SK-N-SH treated with all-trans-retinoic acid at 6 μM for 48 hours (cell line): Measurements from ENCODE around the gene FBXO22.

ENCODE experiments used
- ARNTL ChIP-seq: fragments of 450-650 bp; formaldehyde crosslinking; IDR thresholded peaks from 2 replicates; pipeline ENCODE4 v1.5.0; 2020; ENCODE audit warnings: low read depth, mild to moderate bottlenecking, moderate library complexity, borderline replicate concordance
- CREB5 ChIP-seq: fragments of 250-450 bp; sonication (Bioruptor Pico); IDR thresholded peaks from 2 replicates; pipeline ENCODE4 v1.5.1; 2020; ENCODE audit warnings: low read depth, mild to moderate bottlenecking, moderate library complexity
- RARB ChIP-seq: fragments of 250-450 bp; sonication (Bioruptor Pico); IDR thresholded peaks from 2 replicates; pipeline ENCODE4 v1.8.0; 2021; ENCODE audit warnings: mild to moderate bottlenecking, moderate library complexity
- TCF4 ChIP-seq: fragments of 250-450 bp; sonication (Bioruptor Pico); IDR thresholded peaks from 2 replicates; pipeline ENCODE4 v1.8.0; 2021; ENCODE audit warnings: mild to moderate bottlenecking, moderate library complexity, borderline replicate concordance
- TOX ChIP-seq: fragments of 250-450 bp; sonication (Bioruptor Pico); IDR thresholded peaks from 2 replicates; pipeline ENCODE4 v1.8.0; 2021; ENCODE audit warnings: mild to moderate bottlenecking, moderate library complexity, borderline replicate concordance
- ZFP3 ChIP-seq: fragments of 250-450 bp; sonication (Bioruptor Pico); IDR thresholded peaks from 2 replicates; pipeline ENCODE4 v1.5.0; 2020; ENCODE audit warnings: mild to moderate bottlenecking, moderate library complexity
- ZFP30 ChIP-seq: fragments of 450-650 bp; formaldehyde crosslinking; IDR thresholded peaks from 2 replicates; pipeline ENCODE4 v1.5.0; 2022; ENCODE audit warnings: mild to moderate bottlenecking, moderate library complexity

GRCh38 chr15:75864213-75865059 lies 39.2 kb upstream of the FBXO22 start:
- TF ChIP-seq RARB (CRISPR knock-in tag) (no peak), TOX (CRISPR knock-in tag) (no peak), ZFP3 (no peak), CREB5 (CRISPR knock-in tag) (no peak), TCF4 (CRISPR knock-in tag) (no peak), ARNTL (CRISPR knock-in tag) (no peak), ZFP30 (CRISPR knock-in tag) (no peak)
